NCI-H510A treated with DMSO at 0.1 percent for 48 hours (cell line): Measurements from ENCODE around the gene SGSM2.
A peak's percentile ranks its signal among the peaks of the same experiment; 100 is the strongest.

Source experiments
- DNase-seq: peaks from one replicate; lab custom pipeline; 2025; lab: John Stamatoyannopoulos, UW

SGSM2 gene

GRCh38 chr17:2387086-2388019 lies 50.1 kb downstream of the SGSM2 start:
- DNase-seq, result no peak

DNA sequence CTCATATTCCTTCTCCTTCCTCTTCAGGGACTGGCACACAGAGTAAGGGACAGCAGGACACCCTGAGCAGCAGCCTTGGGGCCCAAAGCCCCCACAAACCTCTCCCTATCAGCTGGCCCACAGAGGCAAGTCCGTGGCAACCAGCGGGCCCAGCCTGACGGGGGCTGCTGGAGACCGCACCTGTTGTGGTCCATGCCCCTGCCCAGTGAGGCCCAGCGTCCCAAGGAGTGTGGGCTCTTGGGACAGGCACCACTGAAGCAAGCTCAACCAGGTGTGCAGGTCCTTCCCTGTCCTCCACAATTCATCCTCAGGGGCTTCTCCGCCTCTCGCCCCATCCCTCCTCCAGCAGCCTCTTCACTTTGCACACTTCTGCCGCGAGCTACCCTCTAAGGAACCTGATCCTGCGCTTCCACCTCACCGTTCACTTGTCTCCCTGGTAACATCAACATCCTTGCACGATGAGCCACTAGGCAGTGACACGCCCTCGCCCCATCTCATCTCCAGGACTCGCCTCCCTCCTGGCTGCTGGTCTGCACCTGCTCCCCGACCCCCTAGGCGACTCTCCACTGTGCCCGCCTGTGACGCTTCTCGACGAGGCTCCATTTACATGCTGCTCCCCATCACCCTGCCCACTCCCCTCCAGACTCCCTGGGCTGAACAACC lies 50.9 kb downstream of the SGSM2 start:
- peak; percentile 70 for DNase-seq

GRCh38 chr17:2388683-2389055 lies 51.4 kb downstream of the SGSM2 start:
- no peak for DNase-seq

DNA sequence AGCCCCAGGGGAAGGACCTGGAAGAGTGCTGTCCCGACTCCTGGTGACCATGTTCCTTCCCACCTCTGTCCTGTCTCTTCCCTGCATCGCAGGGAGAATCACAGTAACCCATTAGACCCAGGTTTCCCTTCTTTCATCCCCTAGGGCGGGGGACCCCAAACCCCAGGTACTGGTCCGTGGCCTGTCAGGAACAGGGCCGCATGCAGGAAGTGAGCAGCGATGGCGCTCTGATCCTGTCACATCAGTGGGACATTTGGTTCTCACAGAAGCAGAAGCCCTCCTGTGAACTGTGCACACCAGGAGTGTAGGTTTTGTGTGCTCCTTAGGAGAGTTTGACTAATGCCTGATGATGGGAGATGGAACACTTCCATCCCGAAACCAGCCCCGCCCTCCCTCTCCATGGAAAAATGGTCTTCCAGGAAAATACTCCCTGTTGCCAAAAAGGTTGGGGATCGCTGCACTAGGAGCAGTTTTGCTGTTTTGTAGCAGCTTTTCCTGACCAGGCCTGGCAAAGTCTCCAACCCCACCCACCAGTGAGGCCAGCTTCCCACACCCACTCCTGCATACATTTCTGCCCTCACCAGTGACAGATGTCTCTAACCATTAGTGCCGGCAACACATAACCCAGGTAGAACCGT lies 53.0 kb downstream of the SGSM2 start:
- DNase-seq, result no peak

DNA sequence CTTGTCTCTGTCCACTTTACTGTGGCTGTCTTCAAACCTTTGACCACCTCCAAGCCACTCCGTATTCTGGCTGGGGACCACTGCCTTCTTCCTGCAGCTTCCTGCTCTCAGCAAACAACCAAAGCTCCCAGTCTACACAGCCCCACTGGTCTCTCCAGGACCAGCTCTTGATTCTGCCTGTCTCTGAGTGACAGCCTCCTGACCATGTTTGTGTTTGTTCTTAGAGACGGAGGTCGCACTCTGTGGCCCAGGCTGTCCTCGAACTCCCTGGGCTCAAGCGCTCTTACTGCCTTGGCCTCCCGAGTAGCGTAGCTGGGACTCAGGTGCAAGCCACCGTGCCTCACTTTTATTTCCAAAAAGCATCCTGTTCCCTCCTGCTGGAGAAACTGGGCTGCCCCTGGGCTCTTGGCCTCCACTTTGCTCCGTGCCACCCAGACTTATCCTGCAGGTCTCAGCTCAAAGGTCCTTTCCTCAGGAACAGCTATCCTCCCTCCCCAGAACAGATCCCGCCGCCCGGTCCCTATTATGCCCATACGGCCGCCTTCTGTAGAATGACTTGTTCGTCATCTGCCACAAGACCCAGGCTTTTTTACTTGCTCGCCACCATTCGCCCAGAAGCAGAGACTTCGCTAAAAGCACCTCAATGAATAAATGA lies 54.4 kb downstream of the SGSM2 start:
- DNase-seq, result no peak

DNA sequence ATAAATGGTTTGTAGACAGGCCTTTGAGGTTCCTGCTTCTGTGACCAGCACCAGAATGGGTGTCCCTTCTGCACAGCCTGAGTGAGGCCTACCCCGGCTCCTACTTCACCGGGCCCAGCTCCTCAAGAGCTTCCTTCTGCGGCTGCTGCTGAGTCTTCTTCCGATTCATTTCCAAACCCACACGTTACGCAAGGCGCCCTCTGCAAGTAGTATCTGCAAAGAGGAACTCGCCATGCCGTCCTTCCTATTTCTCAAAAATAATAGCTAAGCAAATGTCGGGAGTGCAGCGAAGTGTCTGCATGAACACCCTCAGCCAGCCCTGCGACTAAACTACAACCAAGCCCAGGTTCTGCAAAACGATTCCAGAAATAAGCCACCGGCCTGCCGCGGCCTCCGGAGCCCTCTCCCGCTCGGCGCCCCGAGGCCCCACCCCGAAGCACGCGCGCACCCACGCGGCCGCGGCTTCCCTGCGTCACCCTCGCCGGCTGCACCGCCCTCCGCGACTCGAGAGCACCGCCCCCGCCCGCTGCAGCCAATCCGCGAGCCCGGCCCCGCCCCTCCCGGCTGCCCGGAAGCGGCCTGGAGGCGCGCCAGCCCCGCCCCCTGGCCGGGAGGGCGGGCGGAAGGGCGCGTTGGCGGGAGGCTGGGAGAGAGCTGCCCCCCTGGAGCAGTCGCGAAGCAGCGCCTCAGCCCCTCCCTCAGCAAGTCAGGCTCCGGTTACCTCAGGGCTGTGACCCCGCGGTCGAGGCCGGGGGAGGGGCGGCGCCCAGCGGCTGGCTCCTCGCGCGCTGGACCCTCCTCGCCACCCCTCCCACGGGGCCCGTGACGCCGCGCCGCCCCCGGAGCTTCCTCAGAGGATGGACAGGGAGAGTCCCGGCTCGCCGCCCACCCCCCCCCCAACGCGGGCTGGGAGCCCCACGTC lies 55.2 kb downstream of the SGSM2 start:
- peak; percentile 83 for DNase-seq

- peak; percentile 61 for DNase-seq
These were observed 56.1 kb downstream of the SGSM2 start for GRCh38 chr17:2393174-2393953.

- DNase-seq, result no peak
These were observed 56.9 kb downstream of the SGSM2 start for GRCh38 chr17:2393954-2394749.

- DNase-seq, result no peak
These were observed 57.5 kb downstream of the SGSM2 start for GRCh38 chr17:2394775-2395201.

- no peak for DNase-seq
These were observed 58.2 kb downstream of the SGSM2 start for GRCh38 chr17:2395258-2396181.

- no peak for DNase-seq
These were observed 58.9 kb downstream of the SGSM2 start for GRCh38 chr17:2396192-2396567.

- DNase-seq, result peak; percentile 79
These were observed 59.4 kb downstream of the SGSM2 start for GRCh38 chr17:2396568-2397246.

GRCh38 chr17:2397247-2398171 lies 60.2 kb downstream of the SGSM2 start:
- no peak for DNase-seq

DNA sequence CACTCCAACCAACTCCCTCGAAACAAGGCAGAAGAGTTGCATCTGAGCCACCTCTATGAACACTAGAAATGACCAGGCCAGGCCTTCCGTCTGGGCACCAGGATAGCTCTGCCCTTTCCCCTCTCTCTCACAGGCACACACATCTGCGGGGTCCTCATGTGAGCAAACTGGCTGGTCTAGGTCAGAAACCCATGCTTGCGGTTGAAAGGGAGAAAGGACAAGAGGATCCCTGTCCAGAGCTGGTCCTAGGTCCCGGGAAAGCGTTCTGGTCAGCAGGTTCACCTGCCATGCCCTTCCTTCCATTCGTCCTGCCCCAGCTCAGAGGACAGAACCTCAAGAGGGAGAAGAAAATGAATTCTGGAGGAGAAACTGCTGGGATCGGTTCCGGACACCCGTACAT lies 60.9 kb downstream of the SGSM2 start:
- DNase-seq, result no peak

DNA sequence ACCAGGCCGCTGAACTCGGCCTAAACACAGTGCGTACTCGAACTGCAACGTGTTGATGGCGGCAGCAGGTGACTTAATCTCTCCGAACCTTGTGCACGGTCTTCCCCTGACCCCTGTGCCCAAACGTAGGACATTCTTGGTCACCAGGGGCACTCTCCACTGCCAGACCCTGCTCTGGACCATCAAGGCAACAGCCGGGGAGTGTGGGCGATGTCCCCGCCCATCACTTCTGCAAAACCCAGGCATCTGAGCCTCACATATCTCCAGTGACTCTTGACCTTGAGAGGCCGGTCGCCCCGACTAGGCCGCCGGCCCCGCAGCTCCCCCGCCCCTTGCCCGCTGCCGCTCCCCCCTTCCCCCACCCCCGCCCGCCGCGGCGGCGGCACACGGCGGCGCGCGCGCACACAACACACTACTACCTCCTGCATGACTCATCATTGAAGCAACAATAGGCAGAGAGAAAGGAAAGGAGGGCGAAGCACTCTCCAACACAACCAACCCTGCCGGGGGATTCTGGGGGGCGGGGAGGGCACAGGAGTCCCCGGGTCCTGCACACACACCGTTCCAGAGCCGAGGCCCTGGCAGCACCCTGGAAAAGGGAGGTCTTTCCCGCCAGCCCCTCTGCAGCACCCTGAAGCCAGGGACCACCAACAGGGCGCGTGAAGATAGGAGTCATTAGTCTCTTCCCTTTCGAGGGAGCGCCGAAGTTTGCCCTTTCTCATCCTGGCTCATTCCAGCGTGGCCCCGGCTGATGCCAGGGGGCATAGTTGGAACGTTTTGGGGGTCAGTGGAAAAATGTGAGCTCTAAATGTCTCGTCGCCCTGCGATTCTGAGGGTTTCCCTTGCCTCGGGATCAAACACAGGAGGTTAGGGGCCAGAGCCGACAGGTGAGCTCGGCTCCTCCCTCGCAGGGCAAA lies 61.6 kb downstream of the SGSM2 start:
- peak; percentile 40 for DNase-seq
